ENCODE measurements around the gene CLDN3. TPM values are rescaled to one million over a fixed set of nuclear protein-coding genes. Genes with fewer than 3 reads are reported as not detected.

Gene CLDN3
- total and polyA plus RNA-seq, 12 donors, result not detected

DNA sequence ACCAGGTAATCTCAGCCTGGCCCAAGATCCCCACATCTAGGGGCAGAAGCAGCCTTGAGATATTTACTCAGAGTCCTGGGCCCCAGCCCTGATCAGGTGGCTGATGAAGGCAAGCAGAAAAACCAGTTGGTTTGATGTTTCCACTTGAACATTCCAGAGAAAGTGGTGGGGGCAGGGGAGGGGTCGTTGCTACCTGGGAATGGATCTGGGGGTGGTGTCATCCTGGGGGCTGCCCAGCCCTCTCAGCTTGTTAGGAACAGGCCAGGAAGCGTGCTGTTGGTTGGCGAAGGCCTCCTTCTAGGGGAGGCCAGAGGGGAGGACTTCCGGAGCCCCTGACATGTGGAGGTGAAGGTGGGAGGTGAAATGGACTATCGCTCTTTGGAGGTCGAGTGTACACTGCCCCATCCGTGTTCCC is 27.7 kb downstream of the CLDN3 start:
- Histone ChIP-seq H3K4me3 (no peak overlapping the region), H3K4me1 (peaks cover 6 to 25% (median 13%) of the 10 kb centered on the region in 9 donors), H3K36me3 (peaks cover 0 to 3% (median 0%) of the 10 kb centered on the region in 9 donors), H3K27me3 (no peaks in the 10 kb centered on the region), H3K9me3 (no peaks in the 10 kb centered on the region), H3K27ac (no peak overlapping the region)
- TF ChIP-seq, protein P1, sequence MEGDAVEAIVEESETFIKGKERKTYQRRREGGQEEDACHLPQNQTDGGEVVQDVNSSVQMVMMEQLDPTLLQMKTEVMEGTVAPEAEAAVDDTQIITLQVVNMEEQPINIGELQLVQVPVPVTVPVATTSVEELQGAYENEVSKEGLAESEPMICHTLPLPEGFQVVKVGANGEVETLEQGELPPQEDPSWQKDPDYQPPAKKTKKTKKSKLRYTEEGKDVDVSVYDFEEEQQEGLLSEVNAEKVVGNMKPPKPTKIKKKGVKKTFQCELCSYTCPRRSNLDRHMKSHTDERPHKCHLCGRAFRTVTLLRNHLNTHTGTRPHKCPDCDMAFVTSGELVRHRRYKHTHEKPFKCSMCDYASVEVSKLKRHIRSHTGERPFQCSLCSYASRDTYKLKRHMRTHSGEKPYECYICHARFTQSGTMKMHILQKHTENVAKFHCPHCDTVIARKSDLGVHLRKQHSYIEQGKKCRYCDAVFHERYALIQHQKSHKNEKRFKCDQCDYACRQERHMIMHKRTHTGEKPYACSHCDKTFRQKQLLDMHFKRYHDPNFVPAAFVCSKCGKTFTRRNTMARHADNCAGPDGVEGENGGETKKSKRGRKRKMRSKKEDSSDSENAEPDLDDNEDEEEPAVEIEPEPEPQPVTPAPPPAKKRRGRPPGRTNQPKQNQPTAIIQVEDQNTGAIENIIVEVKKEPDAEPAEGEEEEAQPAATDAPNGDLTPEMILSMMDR (IDR thresholded peaks at IDR 0.05), result no peak
- 48 to 54% methylated on average over 7 of the region's 7 CpGs for WGBS, 2 donors
- ATAC-seq (no peak), DNase-seq (no peak)
- intact Hi-C loops (cut with DNase I), result loop anchor here in 1 of 10 donors (10.0 kb wide), 1 partner anchor 112 kb away; no protein-coding TSS in a partner anchor

GRCh38 chr7:73741600-73741999 is 28.5 kb downstream of the CLDN3 start:
- Histone ChIP-seq H3K36me3 (peaks cover 0 to 11% (median 0%) of the 10 kb centered on the region in 9 donors), H3K4me3 (no peak overlapping the region), H3K27me3 (no peaks in the 10 kb centered on the region), H3K9me3 (no peaks in the 10 kb centered on the region), H3K27ac (no peak overlapping the region), H3K4me1 (peaks cover 6 to 29% (median 16%) of the 10 kb centered on the region in 9 donors)
- WGBS, 2 donors, result 88 to 91% methylated on average over 5 of the region's 5 CpGs
- intact Hi-C loops (cut with DNase I), result loop anchor here in 1 of 10 donors (10.0 kb wide), 1 partner anchor 113 kb away; no protein-coding TSS in a partner anchor
- ATAC-seq (no peak), DNase-seq (no peak)
- TF ChIP-seq, protein P1 (IDR thresholded peaks at IDR 0.05), result no peak

DNA sequence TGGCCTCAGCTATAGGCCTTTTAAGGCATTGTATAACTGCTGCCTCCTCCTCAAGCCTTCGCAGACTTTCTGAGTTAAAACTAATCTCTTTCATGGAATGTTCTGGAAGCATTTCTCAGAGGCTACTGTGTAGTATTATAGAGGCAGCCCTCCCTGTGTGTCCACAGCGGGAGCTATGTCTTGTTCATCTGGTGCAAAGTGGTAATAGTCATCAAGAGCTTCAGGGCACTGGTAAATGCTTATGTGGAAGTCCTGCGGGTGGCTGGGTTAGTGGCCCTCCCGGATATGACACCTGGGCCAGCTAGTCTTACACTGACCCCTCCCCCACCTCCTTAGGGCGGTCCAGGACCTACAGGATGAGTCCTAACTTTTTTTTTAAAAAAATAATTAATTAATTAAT is 29.3 kb downstream of the CLDN3 start:
- ATAC-seq (no peak), DNase-seq (no peak)
- no peak overlapping the region for H3K27ac ChIP-seq
- no peaks in the 10 kb centered on the region for H3K27me3 ChIP-seq
- no peak overlapping the region for H3K4me3 ChIP-seq
- no peaks in the 10 kb centered on the region for H3K9me3 ChIP-seq
- intact Hi-C loops (cut with DNase I), result loop anchor here in 1 of 10 donors (10.0 kb wide), 1 partner anchor 114 kb away; no protein-coding TSS in a partner anchor
- H3K4me1 ChIP-seq, result peaks cover 6 to 29% (median 16%) of the 10 kb centered on the region in 9 donors
- WGBS, 2 donors, result 71 to 78% methylated on average over 5 of the region's 5 CpGs
- TF ChIP-seq, protein P1 (IDR thresholded peaks at IDR 0.05), result no peak
- peaks cover 0 to 19% (median 0%) of the 10 kb centered on the region in 9 donors for H3K36me3 ChIP-seq

- Histone ChIP-seq H3K27me3 (no peaks in the 10 kb centered on the region), H3K4me3 (no peak overlapping the region), H3K36me3 (peaks cover 0 to 23% (median 0%) of the 10 kb centered on the region in 9 donors), H3K4me1 (peaks cover 6 to 29% (median 16%) of the 10 kb centered on the region in 9 donors), H3K27ac (no peak overlapping the region), H3K9me3 (no peaks in the 10 kb centered on the region)
- DNase-seq, result no peak
- TF ChIP-seq, protein P1 (IDR thresholded peaks at IDR 0.05), result no peak
- intact Hi-C loops (cut with DNase I), result loop anchor here in 1 of 10 donors (10.0 kb wide), 1 partner anchor 115 kb away; no protein-coding TSS in a partner anchor
- ATAC-seq, result no peak
- WGBS, 2 donors, result 86 to 88% methylated on average over 7 of the region's 7 CpGs
These were observed 29.9 kb downstream of the CLDN3 start for GRCh38 chr7:73740212-73740611.

Data from heart right ventricle (tissue), 16 donors.